SK-N-SH (cell line): ENCODE results near the gene GPR39. TPM values are rescaled to one million over a fixed set of nuclear protein-coding genes. Genes with fewer than 3 reads are reported as not detected.

Experiments
- CTCF ChIA-PET: fragments of 300-600, 350-600 bp; formaldehyde crosslinking; extraction: SDS; loops from one replicate; lab custom pipeline; 2021; lab: Yijun Ruan, JAX
- POLR2A ChIA-PET: fragments of 350-600 bp; sonication (Branson Sonifier 250); formaldehyde crosslinking; extraction: SDS; loops from one replicate; lab custom pipeline; 2020; ENCODE audit warnings: antibody characterized with exemption, inconsistent platforms; lab: Yijun Ruan, JAX
- DNase-seq: peaks from one replicate; pipeline ENCODE4 v3.0.0; 2012
- H2AFZ ChIP-seq: fragments of 200-600 bp; sonication (generic); 2 replicates; pipeline ENCODE4 v1.8.1; 2016; ENCODE audit warnings: antibody characterized with exemption, mild to moderate bottlenecking, low read depth
- H3F3A ChIP-seq: fragments of 200-600 bp; sonication (generic); replicated peaks from 2 replicates; pipeline ENCODE3; 2016; ENCODE audit warnings: antibody characterized with exemption, mild to moderate bottlenecking; ENCODE audit not compliant: insufficient read depth
- H3K27ac ChIP-seq, 2 experiments: fragments of 200-500 bp in 1 of 2; fragments of 200-600 bp in 1 of 2; sonication (Bioruptor generic) in 1 of 2; sonication (generic), shearing (Covaris generic) in 1 of 2; 2 replicates each; pipeline versions ENCODE4 v1.5.1 to v1.6.1; 2014 to 2016; ENCODE audit warnings: low read depth in 2 of 2, inconsistent platforms in 1 of 2, low read length in 1 of 2, mild to moderate bottlenecking in 1 of 2, mixed read lengths in 1 of 2
- H3K27me3 ChIP-seq: fragments of 200-600 bp; sonication (generic), shearing (Covaris generic); 2 replicates; pipeline ENCODE4 v1.6.1; 2016; ENCODE audit warnings: mixed run types; ENCODE audit not compliant: insufficient read depth
- H3K36me3 ChIP-seq, 2 experiments: fragments of 200-500 bp in 1 of 2; fragments of 200-600 bp in 1 of 2; sonication (Bioruptor generic) in 1 of 2; sonication (generic) in 1 of 2; replicated peaks in 1 of 2; 2 replicates each; pipeline versions ENCODE3 to v1.5.1; 2014 to 2016; ENCODE audit warnings: low read length in 1 of 2, mild to moderate bottlenecking in 1 of 2; ENCODE audit not compliant: insufficient read depth in 2 of 2, control insufficient read depth in 1 of 2
- H3K4me1 ChIP-seq, 2 experiments: fragments of 200-500 bp in 1 of 2; fragments of 200-600 bp in 1 of 2; sonication (Bioruptor generic) in 1 of 2; sonication (generic), shearing (Covaris generic) in 1 of 2; 2 replicates each; pipeline versions ENCODE4 v1.5.1 to v1.6.1; 2014 to 2016; ENCODE audit warnings: low read depth in 1 of 2, low read length in 1 of 2, mixed run types in 1 of 2; ENCODE audit not compliant: insufficient read depth in 2 of 2, control insufficient read depth in 1 of 2
- H3K4me2 ChIP-seq: fragments of 200-600 bp; sonication (generic), shearing (Covaris generic); 2 replicates; pipeline ENCODE4 v1.6.1; 2017; ENCODE audit warnings: mixed run types
- H3K4me3 ChIP-seq, 2 experiments: fragments of 200-500 bp in 1 of 2; fragments of 200-600 bp in 1 of 2; sonication (Bioruptor generic) in 1 of 2; sonication (generic), shearing (Covaris generic) in 1 of 2; 2 replicates each; pipeline versions ENCODE4 v1.5.1 to v1.8.1; 2014 to 2016; ENCODE audit warnings: low read depth in 2 of 2, inconsistent platforms in 1 of 2, low read length in 1 of 2, mild to moderate bottlenecking in 1 of 2, mixed read lengths in 1 of 2, moderate library complexity in 1 of 2
- H3K79me2 ChIP-seq: fragments of 200-600 bp; sonication (generic); 2 replicates; pipeline ENCODE4 v1.8.1; 2017; ENCODE audit warnings: mild to moderate bottlenecking; ENCODE audit not compliant: insufficient read depth
- H3K9ac ChIP-seq: fragments of 200-600 bp; sonication (generic); 2 replicates; pipeline ENCODE4 v1.6.1; 2017; ENCODE audit warnings: mixed run types
- H3K9me2 ChIP-seq: fragments of 200-600 bp; sonication (generic); 2 replicates; pipeline ENCODE4 v1.6.1; 2017; ENCODE audit warnings: mixed run types
- H3K9me3 ChIP-seq: fragments of 200-600 bp; sonication (generic); 2 replicates; pipeline ENCODE4 v1.6.1; 2017; ENCODE audit warnings: mixed run types, mild to moderate bottlenecking, moderate library complexity
- H4K20me1 ChIP-seq: fragments of 200-600 bp; sonication (generic); 2 replicates; pipeline ENCODE4 v1.6.1; 2017; ENCODE audit warnings: mild to moderate bottlenecking, mixed run types; ENCODE audit not compliant: insufficient read depth
- CTCF ChIP-seq: fragments of 200-600 bp; sonication (generic); IDR thresholded peaks from 2 replicates; pipeline ENCODE4 v1.6.1; 2017; ENCODE audit warnings: antibody characterized with exemption, mild to moderate bottlenecking, moderate library complexity
- FOXM1 ChIP-seq: IDR thresholded peaks from 2 replicates; pipeline ENCODE4 v1.4.0; 2012; ENCODE audit warnings: low read depth, mild to moderate bottlenecking
- GATA2 ChIP-seq: sonication (generic); formaldehyde crosslinking; IDR thresholded peaks from 2 replicates; pipeline ENCODE4 v1.5.0; 2020; ENCODE audit warnings: mild to moderate bottlenecking, missing genetic modification reagents
- NFIC ChIP-seq: IDR thresholded peaks from 2 replicates; pipeline ENCODE4 v1.4.0; 2012; ENCODE audit warnings: borderline replicate concordance
- POLR2AphosphoS5 ChIP-seq: IDR thresholded peaks from 2 replicates; pipeline ENCODE4 v1.6.1; 2012; ENCODE audit warnings: low read depth, low read length
- RAD21 ChIP-seq: IDR thresholded peaks from 2 replicates; pipeline ENCODE4 v1.6.1; 2012; ENCODE audit warnings: mild to moderate bottlenecking, low read length
- RCOR1 ChIP-seq: fragments of 150-350 bp; IDR thresholded peaks from 2 replicates; pipeline ENCODE4 v1.6.1; 2017; ENCODE audit warnings: antibody characterized with exemption, low read length
- RXRA ChIP-seq: IDR thresholded peaks from 2 replicates; pipeline ENCODE4 v1.4.0; 2012; ENCODE audit warnings: low read depth, mild to moderate bottlenecking, borderline replicate concordance
- TCF12 ChIP-seq: IDR thresholded peaks from 2 replicates; pipeline ENCODE4 v1.4.0; 2012
- TEAD4 ChIP-seq: IDR thresholded peaks from 2 replicates; pipeline ENCODE4 v1.4.0; 2012; ENCODE audit warnings: mild to moderate bottlenecking, borderline replicate concordance; ENCODE audit not compliant: insufficient read depth
- WGBS: methylation state at CpG from one replicate; pipeline ENCODE4 v1.1.6; 2017; ENCODE audit warnings: low lambda C conversion rate; 5-methylcytosine and 5-hydroxymethylcytosine counted together
- polyA plus RNA-seq, 3 experiments: library from polyadenylated mRNA; depleted of rRNA; stranded (reverse); fragments of >200 nt; gene quantifications; 2 replicates each; pipeline ENCODE4 v1.2.3, GENCODE V29; 2012

Gene GPR39
- polyA plus RNA-seq, 1 of the 3 experiments (the other 2 are of a cell fraction) = 2.3 TPM

GRCh38 chr2:132665401-132666140, 249.0 kb downstream of the GPR39 start:
- no peak overlapping the region for H3K27ac ChIP-seq
- no peaks in the 10 kb centered on the region for H3K9me3 ChIP-seq
- H3K79me2 ChIP-seq = no peaks in the 10 kb centered on the region; the same call in 1 of the 2 replicates
- no peak for TF ChIP-seq GATA2 (CRISPR knock-in tag)
- TF ChIP-seq FOXM1 = no peak
- POLR2A ChIA-PET = no interaction called here
- H3K9me2 ChIP-seq = no peaks in the 10 kb centered on the region
- CTCF ChIA-PET = interaction anchor here (1.1 to 3.9 kb wide), 3 partner anchors 11 to 896 kb away, joined by 3 to 21 read pairs (median 9); no protein-coding TSS in a partner anchor
- no peaks in the 10 kb centered on the region for H4K20me1 ChIP-seq
- H3K36me3 ChIP-seq = peaks cover 0 to 13% of the 10 kb centered on the region in 2 experiments
- H3K27me3 ChIP-seq = no peaks in the 10 kb centered on the region
- peaks cover 0 to 22% of the 10 kb centered on the region in 2 experiments; a peak in 1 of 4 replicates for H3K4me1 ChIP-seq
- H3K4me2 ChIP-seq = no peak overlapping the region
- H3K4me3 ChIP-seq = no peak overlapping the region
- no peak overlapping the region for H3K9ac ChIP-seq
- WGBS = 82% methylated on average over 4 of the region's 4 CpGs
- no peak for DNase-seq
- H3F3A ChIP-seq = no peaks in the 10 kb centered on the region
- no peak overlapping the region for H2AFZ ChIP-seq

DNA sequence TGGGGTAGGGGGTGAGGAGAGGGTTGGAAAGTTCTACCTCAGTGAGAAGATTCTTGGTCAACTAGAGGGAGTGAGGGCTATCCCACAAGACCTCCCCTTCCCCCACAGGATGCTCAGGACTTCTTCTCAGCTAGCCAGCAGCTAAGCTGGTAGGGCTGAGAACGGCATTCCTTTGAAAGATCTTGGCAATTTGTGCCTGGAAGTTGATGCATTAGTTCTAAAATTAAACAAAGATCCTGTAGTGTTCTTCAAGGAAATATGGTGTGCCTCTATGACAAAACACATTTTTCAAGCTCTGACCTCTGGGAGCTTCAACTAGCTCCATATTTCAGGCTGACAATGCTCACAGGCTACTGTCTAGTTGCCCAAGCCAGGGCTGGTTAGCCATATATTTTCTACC, 251.1 kb downstream of the GPR39 start:
- Histone ChIP-seq H2AFZ (no peak overlapping the region), H3K9me3 (no peaks in the 10 kb centered on the region), H3K4me1 (peaks cover 8 to 29% of the 10 kb centered on the region in 2 experiments; a peak in 2 of 4 replicates), H3K4me2 (peak overlapping the region; percentile 95), H3K9ac (no peak overlapping the region), H3K27ac (0 out of 4 replicates have a peak overlapping the region, but pooled peaks of 1 of the 2 experiments have one; percentile 3), H3K4me3 (no peak overlapping the region; a peak in 1 of 4 replicates), H3K9me2 (no peaks in the 10 kb centered on the region), H4K20me1 (no peaks in the 10 kb centered on the region), H3K36me3 (peaks cover 0 to 6% of the 10 kb centered on the region in 2 experiments), H3K79me2 (no peaks in the 10 kb centered on the region; the same call in 1 of the 2 replicates), H3F3A (peaks cover 12% of the 10 kb centered on the region), H3K27me3 (no peaks in the 10 kb centered on the region)
- POLR2A ChIA-PET = interaction anchor here (0.7 kb wide), 1 partner anchor 39 kb away, joined by 3 read pairs; no protein-coding TSS in a partner anchor
- TF ChIP-seq NFIC = no peak
- no peak for TF ChIP-seq RXRA
- no peak for TF ChIP-seq RAD21
- TF ChIP-seq RCOR1 = no peak
- no peak for TF ChIP-seq TEAD4
- WGBS = 82% methylated on average over 1 of the region's 1 CpG
- CTCF ChIA-PET = interaction anchor here (0.7 to 3.0 kb wide), 15 partner anchors 9 to 1177 kb away, joined by 3 to 24 read pairs (median 4); no protein-coding TSS in a partner anchor
- no peak for DNase-seq

GRCh38 chr2:132668189-132668823, 251.7 kb downstream of the GPR39 start:
- Histone ChIP-seq H3K36me3 (peaks cover 0 to 6% of the 10 kb centered on the region in 2 experiments), H3K27me3 (no peaks in the 10 kb centered on the region), H2AFZ (no peak overlapping the region), H3K4me2 (peak overlapping the region; percentile 95), H3K27ac (0 out of 4 replicates have a peak overlapping the region, but pooled peaks of 1 of the 2 experiments have one; percentile 3), H3F3A (peaks cover 12% of the 10 kb centered on the region), H3K9ac (peak overlapping the region; percentile 55; the same call in 1 of the 2 replicates), H3K9me3 (no peaks in the 10 kb centered on the region), H3K79me2 (no peaks in the 10 kb centered on the region; the same call in 1 of the 2 replicates), H3K4me3 (peak overlapping the region in 1 of 2 experiments; percentile 76; a peak in 1 of 4 replicates), H3K9me2 (no peaks in the 10 kb centered on the region), H3K4me1 (peaks cover 8 to 29% of the 10 kb centered on the region in 2 experiments; a peak in 2 of 4 replicates), H4K20me1 (no peaks in the 10 kb centered on the region)
- TF ChIP-seq RAD21 (peak; percentile 26; the same call in 1 of the 2 replicates), POLR2AphosphoS5 (no peak), TCF12 (no peak), CTCF (peak; percentile 47)
- peak; percentile 77 for DNase-seq
- ChIA-PET CTCF (interaction anchor here (0.7 to 3.0 kb wide), 25 partner anchors 9 to 1176 kb away, joined by 3 to 24 read pairs (median 4); no protein-coding TSS in a partner anchor), POLR2A (interaction anchor here (0.7 kb wide), 1 partner anchor 38 kb away, joined by 3 read pairs; no protein-coding TSS in a partner anchor)
- 18% methylated on average over 24 of the region's 25 CpGs for WGBS
